CD14-positive monocyte (primary cell): ENCODE data around the gene TAF11L2. TPM values are rescaled to one million over a fixed set of nuclear protein-coding genes. Genes with fewer than 3 reads are reported as not detected.
A peak's percentile ranks its signal among the peaks of the same experiment; 100 is the strongest.

Experiments used
- DNase-seq, 3 donors: peaks; one replicate each; pipeline ENCODE4 v3.0.0-alpha.2; 2011 to 2022
- H2AFZ ChIP-seq: 2 replicates; pipeline ENCODE4 v1.6.0; 2012; ENCODE audit warnings: mild to moderate bottlenecking, low read depth, low read length, inconsistent platforms; ENCODE audit not compliant: insufficient read depth, poor library complexity, severe bottlenecking
- H3K27ac ChIP-seq, 2 donors: 1 replicate in 1 of 2; 2 replicates in 1 of 2; pipeline ENCODE4 v1.5.1; 2012 to 2013; ENCODE audit warnings: low read length in 2 of 2, control low read depth in 1 of 2, inconsistent platforms in 1 of 2, low read depth in 1 of 2, mild to moderate bottlenecking in 1 of 2
- H3K27me3 ChIP-seq, 2 donors: one replicate each; pipeline versions ENCODE4 v1.6.0 to v1.6.1; 2011 to 2013; ENCODE audit warnings: low read length in 2 of 2; ENCODE audit not compliant: control insufficient read depth in 2 of 2, insufficient read depth in 2 of 2
- H3K36me3 ChIP-seq, 2 donors: replicated peaks in 1 of 2; 1 replicate in 1 of 2; 2 replicates in 1 of 2; pipeline versions ENCODE4 v1.5.1 to v1.6.1; 2012 to 2013; ENCODE audit warnings: low read length in 2 of 2, control low read depth in 1 of 2, inconsistent platforms in 1 of 2, mild to moderate bottlenecking in 1 of 2; ENCODE audit not compliant: insufficient read depth in 2 of 2, control insufficient read depth in 1 of 2
- H3K4me1 ChIP-seq, 2 donors: 1 replicate in 1 of 2; 2 replicates in 1 of 2; pipeline versions ENCODE4 v1.5.1 to v1.6.1; 2012 to 2013; ENCODE audit warnings: low read length in 2 of 2, control low read depth in 1 of 2, inconsistent platforms in 1 of 2, mild to moderate bottlenecking in 1 of 2, moderate library complexity in 1 of 2; ENCODE audit not compliant: insufficient read depth in 2 of 2, control insufficient read depth in 1 of 2
- H3K4me2 ChIP-seq: replicated peaks from 2 replicates; pipeline ENCODE3; 2012; ENCODE audit warnings: low read length, moderate library complexity, mild to moderate bottlenecking; ENCODE audit not compliant: poor library complexity, severe bottlenecking; ENCODE audit errors: extremely low read depth
- H3K4me3 ChIP-seq, 3 experiments: fragments of 200-600 bp in 1 of 3; sonication (generic) in 1 of 3; replicated peaks in 1 of 3; 1 replicate in 2 of 3; 2 replicates in 1 of 3; pipeline ENCODE4 v1.5.1; 2011 to 2013; ENCODE audit warnings: low read length in 3 of 3, mild to moderate bottlenecking in 3 of 3, control low read depth in 2 of 3, low read depth in 2 of 3, inconsistent platforms in 1 of 3, moderate library complexity in 1 of 3
- H3K79me2 ChIP-seq: 2 replicates; pipeline ENCODE4 v1.6.0; 2012; ENCODE audit warnings: mild to moderate bottlenecking, control low read depth, inconsistent platforms, low read length, moderate library complexity; ENCODE audit not compliant: insufficient read depth
- H3K9ac ChIP-seq: 2 replicates; pipeline ENCODE4 v1.6.0; 2017; ENCODE audit warnings: low read length, mild to moderate bottlenecking; ENCODE audit not compliant: insufficient read depth, poor library complexity, severe bottlenecking
- H3K9me3 ChIP-seq, 2 donors: replicated peaks in 1 of 2; 1 replicate in 1 of 2; 2 replicates in 1 of 2; pipeline versions ENCODE4 v1.5.1 to v1.6.1; 2012 to 2013; ENCODE audit warnings: low read length in 2 of 2, control low read depth in 1 of 2; ENCODE audit not compliant: control insufficient read depth in 1 of 2, insufficient read depth in 1 of 2
- H4K20me1 ChIP-seq: 2 replicates; pipeline ENCODE4 v1.6.0; 2012; ENCODE audit warnings: mild to moderate bottlenecking, low read length, control low read depth, moderate library complexity; ENCODE audit not compliant: insufficient read depth
- H3K27ac Mint-ChIP-seq, 7 donors: one replicate each; pipeline ENCODE4 v1.8.0; 2020; ENCODE audit warnings: mild to moderate bottlenecking in 7 of 7, mixed read lengths in 7 of 7, moderate library complexity in 6 of 7, inconsistent platforms in 2 of 7
- H3K27me3 Mint-ChIP-seq, 3 donors: one replicate each; pipeline ENCODE4 v1.8.0; 2021 to 2022; ENCODE audit warnings: low read depth in 3 of 3, mild to moderate bottlenecking in 3 of 3, mixed read lengths in 3 of 3, moderate library complexity in 3 of 3, inconsistent platforms in 1 of 3
- H3K36me3 Mint-ChIP-seq, 2 donors: one replicate each; pipeline ENCODE4 v1.8.0; 2020; ENCODE audit warnings: mixed read lengths in 2 of 2, inconsistent platforms in 1 of 2, mild to moderate bottlenecking in 1 of 2
- H3K4me1 Mint-ChIP-seq: one replicate; pipeline ENCODE4 v1.8.0; 2020; ENCODE audit warnings: mild to moderate bottlenecking, mixed read lengths
- H3K4me3 Mint-ChIP-seq, 2 donors: one replicate each; pipeline ENCODE4 v1.8.0; 2020; ENCODE audit warnings: mild to moderate bottlenecking in 2 of 2, mixed read lengths in 2 of 2, moderate library complexity in 1 of 2
- H3K9me3 Mint-ChIP-seq, 7 donors: one replicate each; pipeline ENCODE4 v1.8.0; 2020 to 2022; ENCODE audit warnings: mixed read lengths in 7 of 7, mild to moderate bottlenecking in 6 of 7, moderate library complexity in 6 of 7, inconsistent platforms in 2 of 7
- CTCF ChIP-seq: fragments of 200-600 bp; IDR thresholded peaks from one replicate; pipeline ENCODE4 v1.8.0; 2022; ENCODE audit warnings: antibody characterized with exemption, mild to moderate bottlenecking
- WGBS: methylation state at CpG from one replicate; pipeline ENCODE4 v1.1.5; 2013; ENCODE audit warnings: missing lambda C conversion rate; ENCODE audit not compliant: insufficient coverage; 5-methylcytosine and 5-hydroxymethylcytosine counted together
- intact Hi-C, 2 donors: fragments of 100-400 bp; cut with micrococcal nuclease; formaldehyde crosslinking; loops; one replicate each; pipeline versions ENCODE4 v1.15.0 to v1.15.1; 2023
- polyA plus RNA-seq, 3 donors: library from polyadenylated mRNA; depleted of rRNA in 1 of 3; unstranded in 2 of 3; stranded (reverse) in 1 of 3; fragments of 300-500 nt in 2 of 3; fragments of >200 nt in 1 of 3; fragmentation: Illumina TruSeq in 2 of 3; gene quantifications; 1 replicate in 2 of 3; 2 replicates in 1 of 3; pipeline ENCODE4 v1.2.3, GENCODE V29; 2012 to 2021

The TAF11L2 gene
- polyA plus RNA-seq, 3 donors = not detected

GRCh38 chr5:17452936-17453335 lies 45.1 kb upstream of the TAF11L2 start:
- H3K4me1 ChIP-seq = peaks cover 9 to 13% of the 10 kb centered on the region in 2 donors
- Mint-ChIP-seq H3K4me1 (peaks cover 17% of the 10 kb centered on the region), H3K27me3 (peaks cover 0 to 2% (median 0%) of the 10 kb centered on the region in 3 donors), H3K4me3 (no peak overlapping the region), H3K27ac (no peak overlapping the region), H3K9me3 (peaks cover 2 to 10% (median 9%) of the 10 kb centered on the region in 7 donors), H3K36me3 (no peaks in the 10 kb centered on the region)
- no peaks in the 10 kb centered on the region for H3K79me2 ChIP-seq
- no peak overlapping the region for H3K4me3 ChIP-seq
- no peak overlapping the region for H2AFZ ChIP-seq
- H3K27me3 ChIP-seq = no peaks in the 10 kb centered on the region
- DNase-seq = no peak
- H3K27ac ChIP-seq = no peak overlapping the region
- WGBS = no CpG with 5 or more reads among the region's 4 CpGs
- no peak for TF ChIP-seq CTCF
- H4K20me1 ChIP-seq = no peaks in the 10 kb centered on the region
- H3K9ac ChIP-seq = no peak overlapping the region
- intact Hi-C loops = no loop called here
- H3K36me3 ChIP-seq = no peaks in the 10 kb centered on the region
- H3K9me3 ChIP-seq = peaks cover 0 to 3% of the 10 kb centered on the region in 2 donors
- H3K4me2 ChIP-seq = no peak overlapping the region

GRCh38 chr5:17455942-17456341 lies 42.1 kb upstream of the TAF11L2 start:
- peaks cover 7 to 21% (median 14%) of the 10 kb centered on the region in 7 donors for H3K9me3 Mint-ChIP-seq
- H3K9ac ChIP-seq = no peak overlapping the region
- peak in 2 of 3 donors; percentile 20 to 27 for DNase-seq
- no peaks in the 10 kb centered on the region for H3K79me2 ChIP-seq
- peak overlapping the region in 1 of 2 donors; percentile 40 for H3K4me3 Mint-ChIP-seq
- H3K4me2 ChIP-seq = peak overlapping the region; percentile 25
- no peaks in the 10 kb centered on the region for H3K27me3 ChIP-seq
- H3K27ac ChIP-seq = peak overlapping the region in 1 of 2 donors; percentile 23
- 13% methylated on average over 1 of the region's 3 CpGs for WGBS
- intact Hi-C loops = no loop called here
- peak overlapping the region in 1 of 3 experiments; percentile 18 for H3K4me3 ChIP-seq
- H3K4me1 Mint-ChIP-seq = peaks cover 22% of the 10 kb centered on the region
- H3K9me3 ChIP-seq = peaks cover 0 to 3% of the 10 kb centered on the region in 2 donors
- H3K36me3 ChIP-seq = no peaks in the 10 kb centered on the region
- peaks cover 0 to 4% (median 0%) of the 10 kb centered on the region in 3 donors for H3K27me3 Mint-ChIP-seq
- H2AFZ ChIP-seq = no peak overlapping the region
- H3K27ac Mint-ChIP-seq = peak overlapping the region in 5 of 7 donors; percentile 1 to 69 (median 42)
- no peaks in the 10 kb centered on the region for H4K20me1 ChIP-seq
- H3K36me3 Mint-ChIP-seq = no peaks in the 10 kb centered on the region
- peaks cover 9 to 13% of the 10 kb centered on the region in 2 donors for H3K4me1 ChIP-seq
- no peak for TF ChIP-seq CTCF
